ENCODE results near the gene PPP1R1A.

Gene PPP1R1A

GRCh38 chr12:54611715-54612149 is 23.3 kb upstream of the PPP1R1A start:
- DNase-seq (ENCODE audit: low read depth in 2 of 2) = no peak
- H3K4me3 ChIP-seq (replicated peaks in 1 of 2; ENCODE audit: low read depth in 2 of 2, low read length in 2 of 2) = no peak overlapping the region
- no peak for TF ChIP-seq CTCF (IDR thresholded peaks at IDR 0.05; ENCODE audit: low read depth, low read length)

GRCh38 chr12:54608769-54609168 is 20.3 kb upstream of the PPP1R1A start:
- H3K4me3 ChIP-seq (replicated peaks in 1 of 2; ENCODE audit: low read depth in 2 of 2, low read length in 2 of 2) = no peak overlapping the region
- no peak for DNase-seq (ENCODE audit: low read depth in 2 of 2)
- no peak for TF ChIP-seq CTCF (IDR thresholded peaks at IDR 0.05; ENCODE audit: low read depth, low read length)

- TF ChIP-seq CTCF (IDR thresholded peaks at IDR 0.05; ENCODE audit: low read depth, low read length) = no peak
- H3K4me3 ChIP-seq (replicated peaks in 1 of 2; ENCODE audit: low read depth in 2 of 2, low read length in 2 of 2) = no peak overlapping the region
Observed at GRCh38 chr12:54608156-54608555, 19.7 kb upstream of the PPP1R1A start.

GRCh38 chr12:54606556-54606955 is 18.1 kb upstream of the PPP1R1A start:
- no peak overlapping the region for H3K4me3 ChIP-seq (replicated peaks in 1 of 2; ENCODE audit: low read depth in 2 of 2, low read length in 2 of 2)
- DNase-seq (ENCODE audit: low read depth in 2 of 2) = no peak
- TF ChIP-seq CTCF (IDR thresholded peaks at IDR 0.05; ENCODE audit: low read depth, low read length) = no peak

More at GRCh38 chr12:54608156-54608555, 19.7 kb upstream of the PPP1R1A start:
- DNase-seq (ENCODE audit: low read depth in 2 of 2) = no peak

- no peak for TF ChIP-seq CTCF (IDR thresholded peaks at IDR 0.05; ENCODE audit: low read depth, low read length)
- no peak overlapping the region for H3K4me3 ChIP-seq (replicated peaks in 1 of 2; ENCODE audit: low read depth in 2 of 2, low read length in 2 of 2)
- no peak for DNase-seq (ENCODE audit: low read depth in 2 of 2)
Observed at GRCh38 chr12:54605138-54605970, 16.9 kb upstream of the PPP1R1A start.

- no peak for TF ChIP-seq CTCF (IDR thresholded peaks at IDR 0.05; ENCODE audit: low read depth, low read length)
- H3K4me3 ChIP-seq (replicated peaks in 1 of 2; ENCODE audit: low read depth in 2 of 2, low read length in 2 of 2) = no peak overlapping the region
- DNase-seq (ENCODE audit: low read depth in 2 of 2) = no peak
Observed at GRCh38 chr12:54604436-54604835, 16.0 kb upstream of the PPP1R1A start.
